CD4-positive, alpha-beta T cell treated with Interferon gamma for 1 hour (primary cell): ENCODE results near the gene DNMT3B.
A peak's percentile ranks its signal among the peaks of the same experiment; 100 is the strongest.
"Not testable (repeated sequence)": the region's sequence is repeated elsewhere in the genome, so short reads cannot be mapped to it uniquely, and the experiment has no call there.

Experiments
- DNase-seq: peaks from one replicate; pipeline ENCODE4 v3.0.0-alpha.2; 2020

Gene DNMT3B

DNA sequence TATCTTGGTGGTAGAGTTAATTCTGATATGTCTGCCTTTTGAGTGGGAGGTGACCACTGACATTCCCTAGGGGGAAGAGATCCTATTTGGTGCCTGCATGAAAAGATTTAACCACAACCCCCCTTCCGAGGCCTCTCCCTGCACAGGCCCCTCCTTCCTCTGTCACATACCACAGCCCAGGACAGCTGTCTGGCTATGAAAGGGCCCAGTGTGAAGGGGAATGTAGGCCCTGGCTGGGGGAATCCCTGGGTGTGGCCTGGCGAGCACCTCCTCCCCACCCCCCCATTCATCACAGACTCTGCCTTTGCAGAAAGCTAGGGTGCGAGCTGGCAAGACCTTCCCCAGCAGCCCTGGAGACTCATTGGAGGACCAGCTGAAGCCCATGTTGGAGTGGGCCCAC is 30.1 kb downstream of the DNMT3B start:
- DNase-seq = peak; percentile 66

GRCh38 chr20:32792731-32793458 is 30.7 kb downstream of the DNMT3B start:
- DNase-seq = no peak

DNA sequence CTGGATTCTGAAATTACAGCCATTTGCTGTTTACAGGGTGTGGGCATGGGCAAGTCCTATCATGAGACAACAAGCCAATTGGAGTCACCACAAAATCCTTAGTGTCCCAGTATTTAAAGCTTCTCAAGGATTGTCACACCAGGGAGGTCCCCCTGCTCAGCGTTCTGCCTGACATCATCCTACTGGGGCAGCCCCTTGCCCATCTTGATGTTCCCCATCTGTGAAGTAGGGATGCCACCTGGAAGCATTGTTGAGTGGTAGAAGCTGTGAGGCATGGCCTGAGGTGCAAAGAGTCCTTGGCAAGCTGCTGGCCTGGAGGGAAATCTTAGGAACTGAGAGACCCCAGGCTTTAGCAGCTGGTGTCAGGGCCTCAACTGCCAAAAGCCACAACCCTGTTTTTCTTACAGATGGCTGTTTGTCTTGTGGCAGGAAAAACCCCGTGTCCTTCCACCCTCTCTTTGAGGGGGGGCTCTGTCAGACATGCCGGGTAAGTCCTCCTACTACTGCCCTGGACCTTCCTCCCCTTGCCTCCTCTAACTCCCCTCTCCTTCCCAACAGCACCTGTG is 34.3 kb downstream of the DNMT3B start:
- no peak for DNase-seq

DNA sequence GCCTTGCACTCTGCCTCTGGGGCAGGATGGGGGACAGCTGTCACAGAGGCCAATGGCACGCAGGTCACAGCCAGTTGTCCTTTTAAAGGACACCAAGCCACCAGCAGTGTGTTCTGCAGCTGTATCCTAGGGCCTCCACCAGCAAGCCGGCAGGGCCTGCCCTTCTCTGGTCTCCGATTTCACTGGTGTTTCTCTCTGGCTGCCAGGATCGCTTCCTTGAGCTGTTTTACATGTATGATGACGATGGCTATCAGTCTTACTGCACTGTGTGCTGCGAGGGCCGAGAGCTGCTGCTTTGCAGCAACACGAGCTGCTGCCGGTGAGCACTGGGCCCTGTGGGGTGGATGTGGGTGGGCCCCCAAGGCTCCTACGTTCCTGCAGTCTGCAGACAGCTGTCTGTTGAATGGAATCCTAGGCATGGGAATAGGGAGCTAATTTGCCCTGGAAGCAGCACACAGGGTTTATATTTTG is 34.8 kb downstream of the DNMT3B start:
- DNase-seq = no peak

GRCh38 chr20:32797571-32797970 is 35.4 kb downstream of the DNMT3B start:
- DNase-seq = not testable (repeated sequence)

- DNase-seq = no peak
These were observed 36.1 kb downstream of the DNMT3B start for GRCh38 chr20:32798046-32798981.

DNA sequence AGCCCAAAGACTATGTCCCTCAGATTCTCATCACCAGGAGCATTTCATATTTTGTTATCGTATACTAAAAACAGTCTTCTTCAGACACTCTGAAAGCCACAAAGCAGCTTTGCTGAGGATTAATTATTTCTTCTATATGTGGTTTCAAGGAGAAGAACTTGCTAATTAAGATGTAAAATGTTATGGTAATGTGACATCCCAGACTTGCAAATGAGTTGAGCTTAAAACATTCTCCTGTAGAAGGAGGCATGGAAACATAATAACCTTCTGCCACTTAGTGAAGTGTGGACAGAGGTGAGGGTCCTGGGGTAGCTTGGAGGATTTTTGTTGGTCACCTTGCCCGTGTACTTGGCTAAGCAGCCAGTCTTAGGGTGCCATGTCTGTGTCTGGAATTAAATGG is 40.9 kb downstream of the DNMT3B start:
- no peak for DNase-seq

DNA sequence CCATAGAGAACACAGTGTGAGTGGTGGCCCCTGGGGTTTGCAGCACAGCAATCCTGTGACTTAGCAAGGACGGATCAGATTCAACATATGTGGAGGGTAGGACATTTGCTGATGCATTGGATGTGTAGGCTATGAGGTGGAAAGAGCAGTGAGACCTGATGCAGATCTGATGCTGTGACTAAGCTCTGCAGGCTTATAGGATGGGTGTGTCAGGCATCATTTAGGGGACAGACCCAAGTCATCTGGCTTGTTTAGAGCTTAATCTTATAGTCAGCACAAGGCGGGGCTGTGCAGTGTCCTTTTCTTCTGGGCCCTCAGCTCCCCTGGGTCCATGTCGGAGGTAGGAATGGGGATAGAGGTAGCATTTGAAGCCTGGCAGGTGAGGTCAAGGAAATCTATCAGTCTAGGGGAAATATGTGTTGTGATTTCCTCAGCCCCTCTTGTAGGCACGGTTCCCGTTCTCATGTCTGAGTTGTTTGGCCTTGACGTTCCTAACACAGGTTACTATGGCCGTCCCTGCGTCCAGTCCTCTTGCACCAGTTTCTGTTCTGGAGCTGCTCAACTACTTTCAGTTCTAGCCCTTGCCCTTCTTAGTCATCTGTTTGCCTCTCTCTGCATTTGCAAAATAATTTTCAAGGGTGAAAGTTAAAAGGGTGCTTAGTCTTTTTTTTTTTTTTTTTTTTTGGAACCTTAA is 42.0 kb downstream of the DNMT3B start:
- no peak for DNase-seq

GRCh38 chr20:32804817-32805216 is 42.6 kb downstream of the DNMT3B start:
- no peak for DNase-seq

- no peak for DNase-seq
These were observed 43.5 kb downstream of the DNMT3B start for GRCh38 chr20:32805721-32806120.

- no peak for DNase-seq
These were observed 44.2 kb downstream of the DNMT3B start for GRCh38 chr20:32806356-32806755.

- DNase-seq = no peak
These were observed 45.5 kb downstream of the DNMT3B start for GRCh38 chr20:32807706-32808105.

GRCh38 chr20:32808438-32808837 is 46.3 kb downstream of the DNMT3B start:
- DNase-seq = no peak

GRCh38 chr20:32809907-32810306 is 47.7 kb downstream of the DNMT3B start:
- DNase-seq = no peak

GRCh38 chr20:32810941-32811340 is 48.8 kb downstream of the DNMT3B start:
- DNase-seq = no peak

GRCh38 chr20:32811886-32812285 is 49.7 kb downstream of the DNMT3B start:
- no peak for DNase-seq

DNA sequence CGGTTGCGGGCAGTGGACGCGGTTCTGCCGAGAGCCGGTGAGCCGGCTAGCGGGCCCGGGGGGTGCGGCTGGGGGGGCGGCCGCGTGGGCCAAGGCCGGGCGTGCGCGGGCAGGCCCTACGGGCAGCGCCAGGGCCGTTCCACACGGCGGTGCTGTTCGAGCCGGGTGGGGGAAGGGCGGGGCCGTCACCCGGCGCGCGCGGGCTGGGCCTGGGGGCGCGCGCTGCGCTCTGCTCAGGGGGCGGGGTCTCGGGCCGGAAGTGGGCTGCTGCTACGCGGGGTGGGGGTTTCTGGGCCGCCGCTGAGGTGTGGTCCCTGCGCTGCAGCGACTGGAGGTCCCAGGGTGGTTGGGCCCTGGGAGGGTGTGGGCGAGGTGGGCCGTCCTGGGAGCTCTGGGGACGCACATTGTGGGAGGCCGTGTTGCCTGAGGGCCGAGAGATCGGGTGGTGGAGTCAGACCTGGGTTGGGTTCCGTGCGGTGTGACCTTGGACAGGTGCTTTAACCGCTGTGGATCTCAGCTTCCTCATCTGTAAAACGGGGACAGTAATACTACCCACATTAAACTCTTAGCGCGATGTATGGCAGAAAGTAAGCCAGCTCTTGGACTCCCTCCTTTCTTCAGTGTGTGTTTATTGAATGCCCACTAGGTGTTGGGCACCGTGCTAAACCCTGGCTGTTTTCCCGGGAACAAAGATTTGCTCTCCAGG is 58.0 kb downstream of the DNMT3B start:
- DNase-seq = no peak

- no peak for DNase-seq
These were observed 58.7 kb downstream of the DNMT3B start for GRCh38 chr20:32820698-32821377.

DNA sequence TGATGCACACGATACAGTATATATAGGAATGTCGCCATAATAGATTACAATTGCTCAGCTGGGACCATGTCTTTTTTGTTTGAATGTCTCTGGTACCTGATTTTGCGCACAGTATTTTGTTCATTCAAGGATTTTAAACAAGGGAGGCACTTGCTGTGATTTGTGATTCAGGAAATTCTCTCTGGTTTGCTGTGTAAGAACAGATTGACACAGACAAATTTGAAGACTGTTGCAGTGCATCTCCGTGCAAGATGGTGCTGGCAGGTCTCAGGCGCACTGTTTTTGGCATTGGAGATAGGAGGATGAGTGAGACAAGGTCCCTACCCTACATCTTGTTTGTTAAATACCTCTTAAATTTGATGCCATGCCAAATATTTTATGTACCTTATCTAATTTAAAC is 60.0 kb downstream of the DNMT3B start:
- DNase-seq = no peak

DNA sequence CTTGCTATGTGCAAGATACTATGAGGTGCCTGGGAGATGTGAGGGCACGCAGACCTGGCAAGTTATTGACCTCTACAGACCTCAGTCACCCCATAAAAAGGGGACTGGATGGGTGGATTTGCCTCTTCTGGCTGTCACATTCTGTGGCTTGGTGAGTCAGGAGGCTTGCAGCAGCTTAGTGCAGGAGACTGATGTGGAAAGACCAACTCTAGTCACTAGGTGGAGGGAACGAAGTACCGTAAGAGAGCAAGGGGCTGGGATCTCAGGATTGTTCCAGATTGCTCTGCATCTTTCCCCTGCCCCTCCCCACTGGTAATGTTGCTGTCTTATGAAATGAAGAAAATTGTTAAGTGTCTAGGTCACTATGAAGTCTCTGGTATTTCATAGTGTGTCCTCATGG is 60.9 kb downstream of the DNMT3B start:
- DNase-seq = no peak

DNA sequence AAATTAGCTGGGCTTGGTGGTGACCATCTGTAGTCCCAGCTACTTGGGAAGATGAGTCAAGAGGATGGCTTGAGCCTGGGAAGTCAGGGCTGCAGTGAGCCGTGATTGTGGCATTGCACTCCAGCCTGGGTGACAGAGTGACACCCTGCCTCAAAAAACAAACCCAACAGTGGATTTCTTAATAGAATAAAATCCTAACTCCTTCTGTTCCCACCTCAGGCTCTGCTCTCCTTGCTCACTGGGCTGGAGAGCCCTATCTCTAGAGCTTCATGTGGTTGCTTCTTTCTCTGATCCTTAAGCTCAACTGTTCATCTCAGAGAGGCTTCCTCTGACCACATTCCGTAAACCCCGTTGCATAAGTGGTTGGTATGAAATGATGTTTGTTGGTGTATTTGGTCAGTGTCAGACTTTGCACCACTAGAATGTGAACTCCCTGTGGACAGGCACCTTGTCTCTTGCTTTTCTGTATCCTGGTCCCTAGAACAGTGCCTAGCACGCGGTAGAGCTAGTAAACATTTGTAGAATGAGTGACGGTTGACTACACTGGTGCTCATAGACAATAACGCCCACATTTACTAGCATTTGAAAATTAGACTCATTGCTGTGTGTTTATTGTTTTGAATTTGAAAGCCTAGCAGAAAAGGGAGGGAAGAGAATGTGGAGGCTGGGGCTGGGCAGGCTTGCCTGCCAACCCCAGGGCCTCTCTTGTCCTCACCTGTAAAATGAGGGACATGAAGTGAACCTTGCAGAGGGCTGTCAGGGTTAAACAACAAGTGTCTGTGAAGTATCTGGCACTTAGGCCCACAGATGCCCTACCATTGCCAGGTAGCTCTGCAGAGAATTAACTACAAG is 61.8 kb downstream of the DNMT3B start:
- DNase-seq = no peak
